ENCODE measurements around the gene AURKB. TPM values are rescaled to one million over a fixed set of nuclear protein-coding genes. Genes with fewer than 3 reads are reported as not detected.

The AURKB gene
- total and polyA plus RNA-seq, 2 of the 13 experiments (the other 11 are each of a cell fraction or from before 2014, with no cell fraction given): 29.5 to 75.3 TPM

GRCh38 chr17:8163978-8164814 is 46.2 kb downstream of the AURKB start (continued):
- no peak for TF ChIP-seq PPARG (CRISPR knock-in tag; conservative IDR thresholded peaks at IDR 0.05)
- TF ChIP-seq KLF6 (CRISPR knock-in tag; IDR thresholded peaks at IDR 0.05): 0 out of 2 replicates have a peak, but pooled peaks have one; percentile 23
- no peak for TF ChIP-seq ZNF616 (CRISPR knock-in tag; IDR thresholded peaks at IDR 0.05; ENCODE audit: low read depth)
- 0 out of 2 replicates have a peak, but pooled peaks have one; percentile 33 for TF ChIP-seq ZNF782 (CRISPR knock-in tag; IDR thresholded peaks at IDR 0.05; ENCODE audit: borderline replicate concordance)
- TF ChIP-seq GTF3A (CRISPR knock-in tag; conservative IDR thresholded peaks at IDR 0.05): 0 out of 2 replicates have a peak, but pooled peaks have one; percentile 27
- 0 out of 4 replicates have a peak, but pooled peaks of 1 of the 2 experiments have one; percentile 28 for TF ChIP-seq KLF16 (CRISPR knock-in tag; IDR thresholded peaks at IDR 0.05)
- TF ChIP-seq ZNF343 (CRISPR knock-in tag; IDR thresholded peaks at IDR 0.05): no peak; the same call in 1 of the 2 replicates
- TF ChIP-seq MED8 (CRISPR knock-in tag; IDR thresholded peaks at IDR 0.05; ENCODE audit: insufficient replicate concordance): no peak
- no peak for TF ChIP-seq ZNF674 (CRISPR knock-in tag; IDR thresholded peaks at IDR 0.05; ENCODE audit: low read depth)
- no peak for TF ChIP-seq ESRRA (CRISPR knock-in tag; IDR thresholded peaks at IDR 0.05; ENCODE audit: low read depth)
- TF ChIP-seq, protein P1, sequence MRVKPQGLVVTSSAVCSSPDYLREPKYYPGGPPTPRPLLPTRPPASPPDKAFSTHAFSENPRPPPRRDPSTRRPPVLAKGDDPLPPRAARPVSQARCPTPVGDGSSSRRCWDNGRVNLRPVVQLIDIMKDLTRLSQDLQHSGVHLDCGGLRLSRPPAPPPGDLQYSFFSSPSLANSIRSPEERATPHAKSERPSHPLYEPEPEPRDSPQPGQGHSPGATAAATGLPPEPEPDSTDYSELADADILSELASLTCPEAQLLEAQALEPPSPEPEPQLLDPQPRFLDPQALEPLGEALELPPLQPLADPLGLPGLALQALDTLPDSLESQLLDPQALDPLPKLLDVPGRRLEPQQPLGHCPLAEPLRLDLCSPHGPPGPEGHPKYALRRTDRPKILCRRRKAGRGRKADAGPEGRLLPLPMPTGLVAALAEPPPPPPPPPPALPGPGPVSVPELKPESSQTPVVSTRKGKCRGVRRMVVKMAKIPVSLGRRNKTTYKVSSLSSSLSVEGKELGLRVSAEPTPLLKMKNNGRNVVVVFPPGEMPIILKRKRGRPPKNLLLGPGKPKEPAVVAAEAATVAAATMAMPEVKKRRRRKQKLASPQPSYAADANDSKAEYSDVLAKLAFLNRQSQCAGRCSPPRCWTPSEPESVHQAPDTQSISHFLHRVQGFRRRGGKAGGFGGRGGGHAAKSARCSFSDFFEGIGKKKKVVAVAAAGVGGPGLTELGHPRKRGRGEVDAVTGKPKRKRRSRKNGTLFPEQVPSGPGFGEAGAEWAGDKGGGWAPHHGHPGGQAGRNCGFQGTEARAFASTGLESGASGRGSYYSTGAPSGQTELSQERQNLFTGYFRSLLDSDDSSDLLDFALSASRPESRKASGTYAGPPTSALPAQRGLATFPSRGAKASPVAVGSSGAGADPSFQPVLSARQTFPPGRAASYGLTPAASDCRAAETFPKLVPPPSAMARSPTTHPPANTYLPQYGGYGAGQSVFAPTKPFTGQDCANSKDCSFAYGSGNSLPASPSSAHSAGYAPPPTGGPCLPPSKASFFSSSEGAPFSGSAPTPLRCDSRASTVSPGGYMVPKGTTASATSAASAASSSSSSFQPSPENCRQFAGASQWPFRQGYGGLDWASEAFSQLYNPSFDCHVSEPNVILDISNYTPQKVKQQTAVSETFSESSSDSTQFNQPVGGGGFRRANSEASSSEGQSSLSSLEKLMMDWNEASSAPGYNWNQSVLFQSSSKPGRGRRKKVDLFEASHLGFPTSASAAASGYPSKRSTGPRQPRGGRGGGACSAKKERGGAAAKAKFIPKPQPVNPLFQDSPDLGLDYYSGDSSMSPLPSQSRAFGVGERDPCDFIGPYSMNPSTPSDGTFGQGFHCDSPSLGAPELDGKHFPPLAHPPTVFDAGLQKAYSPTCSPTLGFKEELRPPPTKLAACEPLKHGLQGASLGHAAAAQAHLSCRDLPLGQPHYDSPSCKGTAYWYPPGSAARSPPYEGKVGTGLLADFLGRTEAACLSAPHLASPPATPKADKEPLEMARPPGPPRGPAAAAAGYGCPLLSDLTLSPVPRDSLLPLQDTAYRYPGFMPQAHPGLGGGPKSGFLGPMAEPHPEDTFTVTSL (CRISPR knock-in tag; IDR thresholded peaks at IDR 0.05; ENCODE audit: borderline replicate concordance): no peak
- no peak for TF ChIP-seq RBAK (CRISPR knock-in tag; IDR thresholded peaks at IDR 0.05)
- no peak for TF ChIP-seq PHF5A (CRISPR knock-in tag; IDR thresholded peaks at IDR 0.05; ENCODE audit: low read depth, unreplicated experiment)
- TF ChIP-seq ZNF747 (CRISPR knock-in tag; IDR thresholded peaks at IDR 0.05; ENCODE audit: borderline replicate concordance): no peak
- TF ChIP-seq ZNF460 (CRISPR knock-in tag; IDR thresholded peaks at IDR 0.05; ENCODE audit: borderline replicate concordance): peak; percentile 19; the same call in 1 of the 2 replicates
- TF ChIP-seq SOX6 (IDR thresholded peaks at IDR 0.05): no peak
- peak; percentile 63 for TF ChIP-seq SOX6 (CRISPR knock-in tag; IDR thresholded peaks at IDR 0.05)
- peak; percentile 79 for TF ChIP-seq SALL1 (CRISPR knock-in tag; IDR thresholded peaks at IDR 0.05)
- TF ChIP-seq ZBTB21 (CRISPR knock-in tag; IDR thresholded peaks at IDR 0.05): no peak
- TF ChIP-seq ZNF784 (CRISPR knock-in tag; IDR thresholded peaks at IDR 0.05; ENCODE audit: borderline replicate concordance): no peak
- TF ChIP-seq ZNF292 (CRISPR knock-in tag; IDR thresholded peaks at IDR 0.05; ENCODE audit: borderline replicate concordance, low read depth): no peak
- TF ChIP-seq, protein P2, sequence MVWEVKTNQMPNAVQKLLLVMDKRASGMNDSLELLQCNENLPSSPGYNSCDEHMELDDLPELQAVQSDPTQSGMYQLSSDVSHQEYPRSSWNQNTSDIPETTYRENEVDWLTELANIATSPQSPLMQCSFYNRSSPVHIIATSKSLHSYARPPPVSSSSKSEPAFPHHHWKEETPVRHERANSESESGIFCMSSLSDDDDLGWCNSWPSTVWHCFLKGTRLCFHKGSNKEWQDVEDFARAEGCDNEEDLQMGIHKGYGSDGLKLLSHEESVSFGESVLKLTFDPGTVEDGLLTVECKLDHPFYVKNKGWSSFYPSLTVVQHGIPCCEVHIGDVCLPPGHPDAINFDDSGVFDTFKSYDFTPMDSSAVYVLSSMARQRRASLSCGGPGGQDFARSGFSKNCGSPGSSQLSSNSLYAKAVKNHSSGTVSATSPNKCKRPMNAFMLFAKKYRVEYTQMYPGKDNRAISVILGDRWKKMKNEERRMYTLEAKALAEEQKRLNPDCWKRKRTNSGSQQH (CRISPR knock-in tag; IDR thresholded peaks at IDR 0.05; ENCODE audit: low read depth): no peak

Data from HepG2 (cell line).